H9 (cell line): Measurements from ENCODE around the gene DCHS2. TPM values are rescaled to one million over a fixed set of nuclear protein-coding genes. Genes with fewer than 3 reads are reported as not detected.

Experiments
- DNase-seq: peaks from one replicate; pipeline ENCODE4 v3.0.0-alpha.2; 2017
- H2AFZ ChIP-seq: one replicate; pipeline ENCODE4 v1.6.1; 2013; ENCODE audit warnings: mild to moderate bottlenecking, low read length, control low read depth, moderate library complexity
- H2AK5ac ChIP-seq: 2 replicates; pipeline ENCODE4 v1.6.1; 2013; ENCODE audit warnings: low read length, control low read depth, mixed read lengths; ENCODE audit not compliant: insufficient read length
- H2BK120ac ChIP-seq: one replicate; pipeline ENCODE4 v1.6.1; 2013; ENCODE audit warnings: low read depth, mild to moderate bottlenecking, low read length, control low read depth, inconsistent platforms; ENCODE audit not compliant: poor library complexity, severe bottlenecking
- H2BK12ac ChIP-seq: 2 replicates; pipeline ENCODE4 v1.6.1; 2013; ENCODE audit warnings: low read length, control low read depth, mixed read lengths, low read depth; ENCODE audit not compliant: insufficient read length
- H2BK15ac ChIP-seq: 2 replicates; pipeline ENCODE4 v1.6.1; 2013; ENCODE audit warnings: low read depth, low read length, control low read depth
- H2BK20ac ChIP-seq: one replicate; pipeline ENCODE4 v1.6.1; 2013; ENCODE audit warnings: low read depth, mild to moderate bottlenecking, low read length, control low read depth, inconsistent platforms; ENCODE audit not compliant: poor library complexity, severe bottlenecking
- H2BK5ac ChIP-seq: 2 replicates; pipeline ENCODE4 v1.6.1; 2013; ENCODE audit warnings: low read length, control low read depth, mixed read lengths; ENCODE audit not compliant: insufficient read length
- H3K14ac ChIP-seq: 2 replicates; pipeline ENCODE4 v1.6.1; 2013; ENCODE audit warnings: low read length, control low read depth; ENCODE audit not compliant: insufficient read depth
- H3K18ac ChIP-seq: 2 replicates; pipeline ENCODE4 v1.6.1; 2013; ENCODE audit warnings: low read depth, mild to moderate bottlenecking, mixed read lengths, low read length, control low read depth; ENCODE audit not compliant: insufficient read length
- H3K23ac ChIP-seq: 2 replicates; pipeline ENCODE4 v1.6.1; 2013; ENCODE audit warnings: low read length, control low read depth, mixed read lengths, low read depth; ENCODE audit not compliant: insufficient read length
- H3K23me2 ChIP-seq: 2 replicates; pipeline ENCODE4 v1.6.1; 2013; ENCODE audit warnings: low read depth, mild to moderate bottlenecking, mixed read lengths, low read length, control low read depth; ENCODE audit not compliant: insufficient read length, poor library complexity, severe bottlenecking
- H3K27ac ChIP-seq: 2 replicates; pipeline ENCODE4 v1.5.1; 2013; ENCODE audit warnings: low read length, control low read depth, mixed read lengths, low read depth; ENCODE audit not compliant: insufficient read length
- H3K27me3 ChIP-seq: 2 replicates; pipeline ENCODE4 v1.6.1; 2013; ENCODE audit warnings: low read length, control low read depth, inconsistent platforms; ENCODE audit not compliant: insufficient read depth
- H3K4ac ChIP-seq: 2 replicates; pipeline ENCODE4 v1.6.1; 2013; ENCODE audit warnings: low read depth, mild to moderate bottlenecking, control low read depth, inconsistent platforms, low read length, moderate library complexity
- H3K4me1 ChIP-seq: 2 replicates; pipeline ENCODE4 v1.6.1; 2013; ENCODE audit warnings: low read length, control low read depth, inconsistent platforms; ENCODE audit not compliant: insufficient read depth
- H3K4me2 ChIP-seq: 2 replicates; pipeline ENCODE4 v1.6.1; 2013; ENCODE audit warnings: low read length, control low read depth, mixed read lengths; ENCODE audit not compliant: insufficient read length, insufficient read depth
- H3K56ac ChIP-seq: 2 replicates; pipeline ENCODE4 v1.6.1; 2013; ENCODE audit warnings: low read depth, mild to moderate bottlenecking, mixed read lengths, low read length, control low read depth; ENCODE audit not compliant: insufficient read length
- H3K79me1 ChIP-seq: 2 replicates; pipeline ENCODE4 v1.6.1; 2013; ENCODE audit warnings: low read depth, mild to moderate bottlenecking, moderate library complexity, low read length, control low read depth, inconsistent platforms; ENCODE audit not compliant: insufficient read depth, poor library complexity, severe bottlenecking
- H3K79me2 ChIP-seq: 2 replicates; pipeline ENCODE4 v1.6.1; 2013; ENCODE audit warnings: low read length, control low read depth, inconsistent platforms; ENCODE audit not compliant: insufficient read depth
- H3K9ac ChIP-seq: 2 replicates; pipeline ENCODE4 v1.6.1; 2013; ENCODE audit warnings: low read length, control low read depth, mixed read lengths; ENCODE audit not compliant: insufficient read length; ENCODE audit errors: extremely low read depth
- H3K9me3 ChIP-seq: one replicate; pipeline ENCODE4 v1.6.1; 2013; ENCODE audit warnings: low read depth, low read length, inconsistent platforms; ENCODE audit not compliant: control insufficient read depth
- H3T11ph ChIP-seq: one replicate; pipeline ENCODE4 v1.6.1; 2013; ENCODE audit warnings: mild to moderate bottlenecking, low read length, control low read depth, inconsistent platforms
- H4K20me1 ChIP-seq: one replicate; pipeline ENCODE4 v1.6.1; 2013; ENCODE audit not compliant: control insufficient read depth, insufficient read length, insufficient read depth
- H4K5ac ChIP-seq: 2 replicates; pipeline ENCODE4 v1.6.1; 2013; ENCODE audit warnings: low read depth, mild to moderate bottlenecking, mixed read lengths, low read length, control low read depth; ENCODE audit not compliant: insufficient read length
- H4K8ac ChIP-seq: replicated peaks from 2 replicates; pipeline ENCODE4 v1.6.1; 2013; ENCODE audit warnings: low read length, control low read depth, mixed read lengths, low read depth; ENCODE audit not compliant: insufficient read length
- H4K91ac ChIP-seq: 2 replicates; pipeline ENCODE4 v1.6.1; 2013; ENCODE audit warnings: low read depth, mild to moderate bottlenecking, moderate library complexity, mixed read lengths, low read length, control low read depth; ENCODE audit not compliant: insufficient read length
- H3K27ac Mint-ChIP-seq, 3 experiments: 2 replicates in 2 of 3; 3 replicates in 1 of 3; pipeline ENCODE4 v1.8.0; 2020 to 2021; ENCODE audit warnings: mixed read lengths in 3 of 3, mild to moderate bottlenecking in 1 of 3, moderate library complexity in 1 of 3
- H3K27me3 Mint-ChIP-seq: 2 replicates; pipeline ENCODE4 v1.8.0; 2021; ENCODE audit warnings: low read depth, mild to moderate bottlenecking, moderate library complexity, mixed read lengths
- H3K36me3 Mint-ChIP-seq, 3 experiments: 2 replicates in 2 of 3; 3 replicates in 1 of 3; pipeline ENCODE4 v1.8.0; 2020 to 2021; ENCODE audit warnings: low read depth in 3 of 3, mixed read lengths in 3 of 3; ENCODE audit not compliant: insufficient read depth in 1 of 3
- H3K4me1 Mint-ChIP-seq, 2 experiments: 2 replicates each; pipeline ENCODE4 v1.8.0; 2020; ENCODE audit warnings: mixed read lengths in 2 of 2
- H3K4me3 Mint-ChIP-seq, 2 experiments: 2 replicates in 1 of 2; 3 replicates in 1 of 2; pipeline ENCODE4 v1.8.0; 2020 to 2021; ENCODE audit warnings: mild to moderate bottlenecking in 2 of 2, mixed read lengths in 2 of 2, moderate library complexity in 1 of 2
- H3K9me3 Mint-ChIP-seq, 2 experiments: 2 replicates in 1 of 2; 3 replicates in 1 of 2; pipeline ENCODE4 v1.8.0; 2020; ENCODE audit warnings: mild to moderate bottlenecking in 2 of 2, mixed read lengths in 2 of 2, moderate library complexity in 1 of 2
- WGBS: extraction: QIAGEN DNeasy Blood & Tissue Kit; methylation state at CpG from one replicate; pipeline ENCODE4 v1.1.7; 2013; ENCODE audit warnings: missing lambda C conversion rate, low lambda C conversion rate, mixed read lengths; ENCODE audit not compliant: insufficient read length; ENCODE audit errors: extremely low coverage; 5-methylcytosine and 5-hydroxymethylcytosine counted together
- total RNA-seq: library from RNA; stranded (reverse); gene quantifications from 2 replicates; pipeline ENCODE4 v1.2.1, GENCODE V29; 2021
- TF ChIP-seq, protein P1 (sequence below): fragments of 200-600 bp; sonication (generic); conservative IDR thresholded peaks from 3 replicates; pipeline ENCODE4 v1.8.0; 2021; ENCODE audit warnings: antibody characterized with exemption, mild to moderate bottlenecking

DCHS2 gene
- total RNA-seq, 1 experiment from 2014 or later = 0.57 TPM

DNA sequence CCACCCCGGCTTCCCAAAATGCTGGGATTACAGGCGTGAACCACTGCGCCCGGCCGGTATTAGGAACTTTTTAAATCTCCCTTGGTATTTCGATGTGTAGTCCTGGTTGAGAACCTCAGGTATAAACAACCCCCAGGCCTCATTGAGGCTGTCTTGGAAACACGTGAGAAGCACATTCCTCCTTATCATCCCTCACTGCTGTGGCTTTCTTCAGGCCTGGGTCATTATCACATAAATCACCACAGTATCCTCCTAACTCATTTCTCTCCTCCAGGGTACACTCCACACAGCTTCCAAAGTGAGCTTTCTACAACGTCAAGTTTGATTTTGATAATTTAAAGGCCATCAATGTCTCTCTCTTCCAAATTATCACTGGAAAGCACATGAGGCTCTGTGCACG, 198.2 kb downstream of the DCHS2 start:
- no peak overlapping the region for H3T11ph ChIP-seq
- Mint-ChIP-seq H3K9me3 (peaks cover 0 to 7% of the 10 kb centered on the region in 2 experiments; a peak in 2 of 5 replicates), H3K4me1 (no peaks in the 10 kb centered on the region), H3K27ac (peak overlapping the region in 1 of 3 experiments; percentile 52; a peak in 1 of 7 replicates), H3K4me3 (no peak overlapping the region), H3K36me3 (peaks cover 0 to 6% (median 0%) of the 10 kb centered on the region in 3 experiments; a peak in 2 of 7 replicates), H3K27me3 (no peaks in the 10 kb centered on the region; the same call in 1 of the 2 replicates)
- H3K4me1 ChIP-seq = no peaks in the 10 kb centered on the region
- H3K9me3 ChIP-seq = no peaks in the 10 kb centered on the region
- no peak overlapping the region for H4K5ac ChIP-seq
- H3K56ac ChIP-seq = no peak overlapping the region
- DNase-seq = no peak
- no peak overlapping the region for H3K27ac ChIP-seq
- H3K4ac ChIP-seq = no peak overlapping the region
- H3K27me3 ChIP-seq = no peaks in the 10 kb centered on the region
- H2AK5ac ChIP-seq = no peak overlapping the region
- no peak overlapping the region for H2BK12ac ChIP-seq
- no peak overlapping the region for H3K23ac ChIP-seq
- TF ChIP-seq, protein P1, sequence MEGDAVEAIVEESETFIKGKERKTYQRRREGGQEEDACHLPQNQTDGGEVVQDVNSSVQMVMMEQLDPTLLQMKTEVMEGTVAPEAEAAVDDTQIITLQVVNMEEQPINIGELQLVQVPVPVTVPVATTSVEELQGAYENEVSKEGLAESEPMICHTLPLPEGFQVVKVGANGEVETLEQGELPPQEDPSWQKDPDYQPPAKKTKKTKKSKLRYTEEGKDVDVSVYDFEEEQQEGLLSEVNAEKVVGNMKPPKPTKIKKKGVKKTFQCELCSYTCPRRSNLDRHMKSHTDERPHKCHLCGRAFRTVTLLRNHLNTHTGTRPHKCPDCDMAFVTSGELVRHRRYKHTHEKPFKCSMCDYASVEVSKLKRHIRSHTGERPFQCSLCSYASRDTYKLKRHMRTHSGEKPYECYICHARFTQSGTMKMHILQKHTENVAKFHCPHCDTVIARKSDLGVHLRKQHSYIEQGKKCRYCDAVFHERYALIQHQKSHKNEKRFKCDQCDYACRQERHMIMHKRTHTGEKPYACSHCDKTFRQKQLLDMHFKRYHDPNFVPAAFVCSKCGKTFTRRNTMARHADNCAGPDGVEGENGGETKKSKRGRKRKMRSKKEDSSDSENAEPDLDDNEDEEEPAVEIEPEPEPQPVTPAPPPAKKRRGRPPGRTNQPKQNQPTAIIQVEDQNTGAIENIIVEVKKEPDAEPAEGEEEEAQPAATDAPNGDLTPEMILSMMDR = no peak
- H4K20me1 ChIP-seq = no peaks in the 10 kb centered on the region
- no peaks in the 10 kb centered on the region for H3K23me2 ChIP-seq
- no peak overlapping the region for H2BK5ac ChIP-seq
- H3K9ac ChIP-seq = no peak overlapping the region
- H3K79me2 ChIP-seq = no peaks in the 10 kb centered on the region
- no CpG with 5 or more reads among the region's 9 CpGs for WGBS
- H3K14ac ChIP-seq = no peak overlapping the region
- H4K8ac ChIP-seq = no peak overlapping the region
- H2BK20ac ChIP-seq = no peak overlapping the region
- no peak overlapping the region for H2AFZ ChIP-seq
- H3K79me1 ChIP-seq = no peaks in the 10 kb centered on the region
- H3K4me2 ChIP-seq = no peak overlapping the region
- no peak overlapping the region for H3K18ac ChIP-seq
- no peak overlapping the region for H4K91ac ChIP-seq
- H2BK120ac ChIP-seq = no peak overlapping the region
- no peak overlapping the region for H2BK15ac ChIP-seq
